HepG2 (cell line): ENCODE results near the gene TP73.

Experiments
- CBX1 ChIP-seq: IDR thresholded peaks from one replicate; pipeline ENCODE4 v1.6.1; 2016; ENCODE audit warnings: antibody characterized with exemption, low read depth
- CEBPB ChIP-seq: IDR thresholded peaks from 2 replicates; pipeline ENCODE4 v1.6.1; 2011; ENCODE audit warnings: low read depth, low read length, improper control_type of control experiment, borderline replicate concordance
- NFYB ChIP-seq: sonication (generic); formaldehyde crosslinking; IDR thresholded peaks from 2 replicates; pipeline ENCODE4 v1.4.0; 2020; ENCODE audit warnings: missing genetic modification reagents
- PBX3 ChIP-seq: sonication (generic); formaldehyde crosslinking; IDR thresholded peaks from 2 replicates; pipeline ENCODE4 v1.8.1; 2023; ENCODE audit warnings: missing genetic modification reagents, inconsistent platforms, borderline replicate concordance
- SMAD3 ChIP-seq: sonication (generic); formaldehyde crosslinking; IDR thresholded peaks from 2 replicates; pipeline ENCODE4 v1.4.0; 2020; ENCODE audit warnings: missing genetic modification reagents
- TEAD2 ChIP-seq: sonication (generic); formaldehyde crosslinking; IDR thresholded peaks from 2 replicates; pipeline ENCODE4 v1.9.0; 2021; ENCODE audit warnings: missing genetic modification reagents
- ZKSCAN1 ChIP-seq: fragments of 150-350 bp; IDR thresholded peaks from 2 replicates; pipeline ENCODE4 v1.6.1; 2014; ENCODE audit warnings: low read length
- ZNF274 ChIP-seq: sonication (generic); formaldehyde crosslinking; IDR thresholded peaks from 2 replicates; pipeline ENCODE4 v1.5.1; 2020; ENCODE audit warnings: mild to moderate bottlenecking, missing genetic modification reagents
- ZNF737 ChIP-seq: sonication (generic); formaldehyde crosslinking; IDR thresholded peaks from 2 replicates; pipeline ENCODE4 v1.5.0; 2020; ENCODE audit warnings: missing genetic modification reagents, mild to moderate bottlenecking, borderline replicate concordance
- ZNF761 ChIP-seq: sonication (generic); formaldehyde crosslinking; conservative IDR thresholded peaks from 2 replicates; pipeline ENCODE4 v1.4.0; 2020; ENCODE audit warnings: mild to moderate bottlenecking, missing genetic modification reagents
- TF ChIP-seq, protein P1 (sequence below): sonication (generic); formaldehyde crosslinking; IDR thresholded peaks from 2 replicates; pipeline ENCODE4 v1.5.0; 2020; ENCODE audit warnings: mild to moderate bottlenecking, missing genetic modification reagents, moderate library complexity

DNA sequence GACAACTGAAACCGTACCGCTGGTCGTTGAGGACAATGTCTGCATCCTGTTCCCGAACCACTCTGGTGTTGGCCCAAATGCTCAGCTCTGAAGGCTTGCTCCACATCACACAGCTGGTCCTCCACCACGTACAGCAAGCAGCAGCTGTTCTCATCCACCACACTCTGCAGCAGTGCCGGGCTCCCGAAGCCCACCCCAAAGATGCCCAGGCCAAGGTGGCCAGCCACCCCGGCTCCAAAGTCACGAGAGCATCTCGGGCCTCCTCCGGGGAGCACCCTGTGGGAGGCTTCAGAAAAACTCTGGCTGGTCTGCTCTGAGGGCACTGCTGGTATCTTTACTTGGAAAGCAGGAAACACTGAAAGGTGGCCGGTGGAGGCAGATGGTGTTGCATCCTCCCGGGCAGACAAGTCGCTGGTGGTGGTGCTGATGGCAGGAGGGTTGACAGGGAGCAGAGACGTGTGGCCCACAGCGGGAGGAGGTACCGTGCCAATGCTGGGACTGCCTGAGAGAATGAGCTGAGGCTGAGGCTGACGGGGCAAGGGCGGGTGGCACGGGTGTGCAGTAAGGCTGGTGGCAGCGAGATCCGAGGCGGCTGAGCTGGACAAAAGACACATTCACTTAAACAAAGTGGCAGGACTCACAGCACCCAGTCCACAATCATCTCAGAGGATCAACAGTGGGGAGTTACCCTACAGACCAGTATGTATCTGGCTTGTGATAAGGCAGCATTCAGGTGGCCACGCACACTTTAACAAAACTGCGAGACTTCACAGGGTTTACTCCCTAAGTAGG, 93.5 kb downstream of the TP73 start:
- TF ChIP-seq CEBPB (no peak), TEAD2 (CRISPR knock-in tag) (no peak), ZKSCAN1 (no peak), ZNF737 (CRISPR knock-in tag) (no peak), NFYB (CRISPR knock-in tag) (no peak), SMAD3 (CRISPR knock-in tag) (no peak), ZNF761 (CRISPR knock-in tag) (no peak), ZNF274 (CRISPR knock-in tag) (no peak), CBX1 (no peak), PBX3 (CRISPR knock-in tag) (no peak)
- TF ChIP-seq, protein P1, sequence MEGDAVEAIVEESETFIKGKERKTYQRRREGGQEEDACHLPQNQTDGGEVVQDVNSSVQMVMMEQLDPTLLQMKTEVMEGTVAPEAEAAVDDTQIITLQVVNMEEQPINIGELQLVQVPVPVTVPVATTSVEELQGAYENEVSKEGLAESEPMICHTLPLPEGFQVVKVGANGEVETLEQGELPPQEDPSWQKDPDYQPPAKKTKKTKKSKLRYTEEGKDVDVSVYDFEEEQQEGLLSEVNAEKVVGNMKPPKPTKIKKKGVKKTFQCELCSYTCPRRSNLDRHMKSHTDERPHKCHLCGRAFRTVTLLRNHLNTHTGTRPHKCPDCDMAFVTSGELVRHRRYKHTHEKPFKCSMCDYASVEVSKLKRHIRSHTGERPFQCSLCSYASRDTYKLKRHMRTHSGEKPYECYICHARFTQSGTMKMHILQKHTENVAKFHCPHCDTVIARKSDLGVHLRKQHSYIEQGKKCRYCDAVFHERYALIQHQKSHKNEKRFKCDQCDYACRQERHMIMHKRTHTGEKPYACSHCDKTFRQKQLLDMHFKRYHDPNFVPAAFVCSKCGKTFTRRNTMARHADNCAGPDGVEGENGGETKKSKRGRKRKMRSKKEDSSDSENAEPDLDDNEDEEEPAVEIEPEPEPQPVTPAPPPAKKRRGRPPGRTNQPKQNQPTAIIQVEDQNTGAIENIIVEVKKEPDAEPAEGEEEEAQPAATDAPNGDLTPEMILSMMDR (CRISPR knock-in tag), result no peak
